ENCODE data around the gene NR2F1-AS1.
"Not testable (repeated sequence)": the region's sequence is repeated elsewhere in the genome, so short reads cannot be mapped to it uniquely, and the experiment has no call there.

Gene NR2F1-AS1

GRCh38 chr5:93576994-93577853 lies 3.8 kb downstream of the NR2F1-AS1 start:
- no peak for DNase-seq (ENCODE audit: low read depth in 2 of 2)

DNA sequence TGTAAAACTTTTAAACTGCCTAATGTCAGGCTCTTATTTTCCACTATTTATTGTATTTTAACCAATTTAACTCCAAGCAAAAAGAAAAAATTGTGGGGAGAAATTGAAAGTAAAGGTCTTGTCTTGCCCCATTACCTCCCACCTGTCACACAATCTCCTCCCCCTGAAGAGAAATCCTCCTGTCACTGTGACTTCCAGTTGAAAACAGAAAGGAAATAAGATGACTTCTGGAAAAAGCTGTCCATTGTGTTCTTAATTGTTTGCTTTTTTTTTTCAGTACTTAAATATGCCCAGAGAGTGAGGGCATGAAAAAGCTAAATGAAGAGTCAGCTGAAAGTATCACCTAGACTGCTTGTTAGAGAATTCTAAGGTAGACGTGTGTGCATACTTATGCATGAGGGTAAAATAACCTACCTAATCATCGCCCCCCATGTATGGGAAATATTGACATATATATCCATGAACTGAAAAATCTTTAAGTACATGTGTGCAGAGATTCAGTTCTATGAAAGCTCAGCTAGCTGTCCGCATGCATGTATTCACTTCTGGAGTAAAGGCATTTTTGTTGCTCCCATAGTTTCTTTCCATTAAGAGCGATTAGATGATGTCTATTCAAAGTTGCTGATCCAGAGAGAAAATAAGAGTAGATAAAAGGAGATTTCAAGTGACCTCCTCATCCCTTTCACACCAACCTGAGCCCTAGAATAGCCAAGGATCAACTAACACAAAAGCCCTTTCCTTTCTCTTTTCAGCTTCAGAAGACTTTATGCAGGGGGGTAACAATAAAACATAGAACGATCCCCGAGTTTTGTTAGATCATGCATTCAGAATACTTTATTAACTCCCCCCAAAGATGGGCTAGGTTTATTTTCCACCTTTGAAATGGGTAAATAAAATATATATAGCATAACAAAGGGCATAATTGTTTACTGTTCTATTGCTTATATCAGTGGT lies 5.3 kb downstream of the NR2F1-AS1 start:
- DNase-seq (ENCODE audit: low read depth in 2 of 2): no peak

GRCh38 chr5:93574491-93575305 lies 6.3 kb downstream of the NR2F1-AS1 start:
- DNase-seq (ENCODE audit: low read depth in 2 of 2): no peak

GRCh38 chr5:93573354-93574351 lies 7.4 kb downstream of the NR2F1-AS1 start:
- DNase-seq (ENCODE audit: low read depth in 2 of 2): no peak

DNA sequence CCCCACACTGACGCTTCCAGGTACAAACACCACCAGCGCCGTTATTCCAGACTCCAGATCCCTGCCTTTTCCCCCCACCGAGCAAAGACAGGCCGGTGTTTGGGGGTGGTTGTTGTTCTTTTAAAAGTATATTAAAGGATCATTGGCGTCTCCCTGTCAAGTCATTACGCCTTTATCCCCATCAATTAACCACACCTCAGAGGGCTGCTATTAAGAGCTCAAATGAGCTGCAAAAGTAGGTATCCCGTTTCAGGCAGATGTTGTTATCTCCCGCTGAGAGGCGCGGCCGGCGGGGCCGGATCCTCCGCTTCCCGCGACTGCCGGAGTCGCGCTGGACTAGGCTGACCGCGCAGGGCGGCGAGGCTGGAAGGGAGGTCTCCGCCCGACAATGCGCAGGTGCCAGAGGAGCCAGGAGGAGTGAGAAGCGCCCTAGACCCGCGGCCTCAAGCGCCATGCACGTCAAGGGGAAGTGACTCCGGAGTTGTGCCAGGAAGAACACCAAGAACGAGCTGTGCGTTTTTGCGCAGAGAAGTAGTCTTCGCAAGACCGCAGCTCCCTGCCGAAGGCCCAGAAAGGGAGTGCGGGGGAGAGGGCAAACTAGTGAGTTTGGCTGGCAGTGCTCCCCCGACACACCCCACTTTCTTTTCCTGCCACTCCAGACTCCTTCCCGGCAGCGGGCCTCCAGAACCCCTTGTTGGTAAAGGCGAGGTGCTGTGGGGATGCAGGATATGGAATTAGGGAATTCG lies 8.2 kb downstream of the NR2F1-AS1 start:
- DNase-seq (ENCODE audit: low read depth in 2 of 2): no peak

- DNase-seq (ENCODE audit: low read depth in 2 of 2): no peak
These were observed 8.9 kb downstream of the NR2F1-AS1 start for GRCh38 chr5:93572101-93572607.

- no peak for DNase-seq (ENCODE audit: low read depth in 2 of 2)
These were observed 9.7 kb downstream of the NR2F1-AS1 start for GRCh38 chr5:93571114-93571949.

DNA sequence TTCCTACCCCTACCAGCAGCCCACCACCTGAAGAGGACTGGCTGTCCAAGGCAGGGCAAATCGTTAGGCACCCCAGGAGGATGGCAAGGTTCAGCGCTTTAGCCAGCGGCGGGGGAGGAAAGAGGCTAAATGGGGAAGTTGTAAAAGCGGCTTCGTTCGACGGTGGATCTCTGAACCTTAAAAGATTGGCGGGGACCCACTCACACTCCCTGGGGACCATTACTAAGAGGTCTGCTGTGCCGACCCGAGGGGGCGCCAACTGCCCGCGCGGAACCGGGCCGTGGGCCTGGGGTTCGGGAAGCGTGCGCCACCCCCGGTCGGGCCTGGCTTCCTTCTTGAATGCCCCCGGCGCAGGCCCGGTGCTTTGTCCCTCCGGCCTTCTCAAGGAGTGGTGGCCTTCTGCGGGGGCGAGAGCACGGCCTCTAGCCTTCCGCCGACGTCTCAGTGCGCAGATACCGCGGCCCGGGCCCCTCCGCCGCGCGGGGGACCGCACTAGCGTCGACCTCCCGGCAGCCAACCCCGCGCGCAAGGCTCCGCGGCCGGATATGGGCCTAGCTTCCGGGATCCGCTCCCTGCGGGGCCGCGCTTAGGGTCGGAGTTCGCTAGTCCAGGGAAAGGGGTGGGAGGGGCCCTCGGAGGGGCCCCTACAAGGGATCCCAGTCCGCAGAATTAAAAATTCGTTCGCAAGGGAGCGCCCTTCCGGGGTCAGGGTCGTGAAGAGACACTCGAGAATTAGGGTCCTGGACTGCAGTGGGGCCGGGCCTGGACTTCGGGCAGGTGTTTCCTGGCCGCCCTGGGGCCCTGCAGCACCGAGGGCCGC lies 10.5 kb downstream of the NR2F1-AS1 start:
- no peak for DNase-seq (ENCODE audit: low read depth in 2 of 2)

DNA sequence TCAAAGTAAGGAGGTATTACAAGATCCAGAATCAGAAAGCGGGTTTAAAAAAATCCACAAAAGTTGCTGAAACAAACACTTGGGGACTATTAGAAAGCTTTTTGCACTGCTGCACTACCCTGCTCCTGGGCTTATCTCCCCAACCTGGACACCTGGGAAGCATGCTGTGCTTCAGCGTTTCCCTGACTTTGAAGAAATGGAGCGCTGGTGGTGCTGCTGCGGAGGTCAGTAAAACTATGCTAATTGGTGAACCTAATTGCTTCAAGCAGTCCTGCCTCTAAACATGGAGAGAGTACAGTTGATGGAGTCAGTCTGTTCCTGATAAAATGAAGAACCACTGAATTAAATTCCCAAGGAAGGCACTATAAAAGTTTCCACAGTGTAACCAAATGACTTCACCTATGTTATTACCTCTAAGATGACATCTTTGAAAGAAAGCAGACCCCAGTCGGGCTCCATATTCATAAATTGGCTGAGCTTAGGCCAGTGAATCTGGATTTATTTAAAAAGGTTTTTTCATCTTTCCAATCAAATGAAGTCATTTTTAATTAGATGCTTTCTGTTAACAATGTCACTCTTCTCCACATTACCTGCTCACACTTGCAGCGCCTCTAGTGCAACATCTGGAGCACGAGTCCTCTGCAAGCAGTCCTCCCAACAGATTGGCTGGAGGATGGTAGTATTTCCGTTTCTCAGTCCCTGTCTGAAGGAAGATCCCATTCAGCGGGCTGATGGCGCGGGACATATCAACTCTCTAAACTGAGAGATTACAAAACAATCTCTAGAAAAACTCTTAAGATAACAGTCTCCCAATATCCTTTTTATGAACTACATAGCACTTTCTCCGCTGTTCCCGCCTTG lies 11.5 kb downstream of the NR2F1-AS1 start:
- DNase-seq (ENCODE audit: low read depth in 2 of 2): no peak

- DNase-seq (ENCODE audit: low read depth in 2 of 2): no peak
These were observed 13.6 kb downstream of the NR2F1-AS1 start for GRCh38 chr5:93567424-93567823.

DNA sequence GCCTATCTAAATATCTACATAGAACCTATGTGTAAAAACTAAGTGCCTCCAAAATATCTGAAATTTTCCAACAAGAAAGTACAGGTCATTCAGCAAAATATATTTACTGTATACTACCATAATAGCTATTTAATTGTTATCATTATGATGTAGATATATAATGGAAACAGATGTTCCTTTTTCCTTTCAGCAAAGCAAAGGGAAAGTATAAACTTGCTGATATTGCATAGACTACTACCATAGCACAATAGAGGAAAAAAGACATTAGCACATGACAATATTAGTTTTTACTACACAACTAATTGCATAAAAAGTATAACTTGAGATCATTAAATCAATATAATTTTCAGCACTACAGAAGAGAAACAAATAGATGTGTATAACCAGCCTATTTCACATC lies 14.9 kb downstream of the NR2F1-AS1 start:
- no peak for DNase-seq (ENCODE audit: low read depth in 2 of 2)

DNA sequence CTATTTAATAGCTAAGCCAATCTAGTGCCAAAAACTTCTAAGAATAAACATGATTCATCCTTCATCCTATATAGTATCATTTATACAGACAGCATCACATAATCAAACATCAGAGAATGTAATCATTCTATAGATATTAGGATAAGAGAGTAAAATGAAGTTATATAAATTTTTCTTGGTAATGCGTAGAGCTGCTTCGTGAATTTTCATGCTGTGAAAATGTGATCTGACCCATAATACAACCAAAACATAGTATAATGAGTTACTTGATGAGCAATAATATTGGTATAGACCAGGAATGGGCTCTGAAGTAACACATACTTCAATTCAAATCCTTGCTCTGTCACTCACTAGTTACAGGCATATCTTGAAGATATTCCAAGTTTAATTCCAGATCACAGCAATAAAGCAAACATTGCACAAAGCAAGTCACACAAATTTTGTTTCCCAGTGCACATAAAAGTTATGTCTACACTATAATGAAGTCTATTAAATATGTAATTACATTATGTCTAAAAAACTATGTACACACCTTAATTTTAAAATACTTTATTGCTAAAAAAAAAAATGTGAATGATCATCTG lies 23.9 kb downstream of the NR2F1-AS1 start:
- no peak for DNase-seq (ENCODE audit: low read depth in 2 of 2)

- DNase-seq (ENCODE audit: low read depth in 2 of 2): not testable (repeated sequence)
These were observed 31.4 kb downstream of the NR2F1-AS1 start for GRCh38 chr5:93549594-93549993.

DNA sequence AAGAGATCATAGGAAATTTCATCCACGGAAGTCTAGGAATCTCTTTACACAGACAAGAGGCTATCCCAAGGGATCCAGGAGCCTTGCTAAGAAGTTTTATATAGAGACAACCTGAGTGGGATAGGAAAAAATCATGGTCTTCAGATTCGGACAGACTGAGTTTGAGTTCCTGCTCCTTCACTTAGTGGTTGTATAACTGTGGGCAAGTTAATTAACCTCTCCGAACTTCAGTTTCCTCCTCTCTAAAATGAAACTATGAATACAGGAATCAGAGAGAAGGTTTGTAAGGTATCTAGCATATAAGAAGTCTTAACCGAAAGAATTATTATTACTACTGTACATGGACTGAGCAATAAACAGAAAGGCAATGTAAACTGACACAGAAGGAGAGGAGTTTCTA lies 35.1 kb downstream of the NR2F1-AS1 start:
- DNase-seq (ENCODE audit: low read depth in 2 of 2): no peak

- no peak for DNase-seq (ENCODE audit: low read depth in 2 of 2)
These were observed 48.6 kb downstream of the NR2F1-AS1 start for GRCh38 chr5:93532370-93532769.

- not testable (repeated sequence) for DNase-seq (ENCODE audit: low read depth in 2 of 2)
These were observed 59.2 kb downstream of the NR2F1-AS1 start for GRCh38 chr5:93521815-93522214.
